Endothelial cell of umbilical vein (primary cell): Measurements from ENCODE around the gene BORCS6. TPM values are rescaled to one million over a fixed set of nuclear protein-coding genes. Genes with fewer than 3 reads are reported as not detected.

Experiments
- BruUV-seq: library from RNA; stranded (reverse); fragments of 400-500 nt; replicated peaks from 2 replicates; lab custom pipeline; 2021; lab: Mats Ljungman, UMichigan
- CTCF ChIA-PET: fragments of 300-600, 350-600 bp; sonication (Branson Sonifier 250); formaldehyde crosslinking; loops from one replicate; lab custom pipeline; 2021; ENCODE audit warnings: antibody characterized with exemption, inconsistent platforms; lab: Charles Lee
- POLR2A ChIA-PET: fragments of 300-600, 350-600 bp; sonication (Branson Sonifier 250); formaldehyde crosslinking; loops from one replicate; lab custom pipeline; 2021; ENCODE audit warnings: antibody characterized with exemption, inconsistent platforms; lab: Charles Lee
- DNase-seq: peaks from one replicate; pipeline ENCODE4 v3.0.0-alpha.2; 2011; ENCODE audit warnings: low read depth, low spot score
- FAIRE-seq: peaks from 2 replicates; lab custom pipeline; 2011; peaks lifted over from hg19 to GRCh38; lab: Jason Lieb, UNC
- H2AFZ ChIP-seq: 2 replicates; pipeline ENCODE4 v1.6.0; 2012; ENCODE audit warnings: low read depth, low read length, control low read depth, inconsistent platforms
- H3K27ac ChIP-seq: 2 replicates; pipeline ENCODE4 v1.5.1; 2011; ENCODE audit warnings: low read depth, mild to moderate bottlenecking, control low read depth, low read length, moderate library complexity; ENCODE audit not compliant: insufficient read depth
- H3K27me3 ChIP-seq, 2 experiments: 2 replicates each; pipeline versions ENCODE4 v1.6.0 to v1.6.1; 2011; ENCODE audit warnings: low read length in 2 of 2, mixed read lengths in 1 of 2; ENCODE audit not compliant: control insufficient read depth in 2 of 2, insufficient read depth in 2 of 2
- H3K36me3 ChIP-seq, 2 experiments: 2 replicates in 1 of 2; 3 replicates in 1 of 2; pipeline ENCODE4 v1.5.1; 2011; ENCODE audit warnings: low read length in 2 of 2, mild to moderate bottlenecking in 1 of 2, moderate library complexity in 1 of 2; ENCODE audit not compliant: control insufficient read depth in 2 of 2, insufficient read depth in 2 of 2; ENCODE audit errors: extremely low read depth in 1 of 2
- H3K4me1 ChIP-seq: 3 replicates; pipeline ENCODE4 v1.5.1; 2011; ENCODE audit warnings: mild to moderate bottlenecking, low read length; ENCODE audit not compliant: control insufficient read depth, insufficient read depth; ENCODE audit errors: extremely low read depth
- H3K4me2 ChIP-seq: 2 replicates; pipeline ENCODE4 v1.6.1; 2011; ENCODE audit warnings: low read length, control low read depth, mixed read lengths; ENCODE audit not compliant: insufficient read depth
- H3K4me3 ChIP-seq, 3 experiments: fragments of 200-600 bp in 1 of 3; sonication (generic), shearing (Covaris generic) in 1 of 3; replicated peaks in 1 of 3; 2 replicates each; pipeline ENCODE4 v1.5.1; 2011 to 2016; ENCODE audit warnings: control low read depth in 3 of 3, low read length in 3 of 3, mild to moderate bottlenecking in 2 of 3, inconsistent platforms in 1 of 3, low read depth in 1 of 3, moderate library complexity in 1 of 3; ENCODE audit not compliant: insufficient read depth in 1 of 3
- H3K79me2 ChIP-seq: 2 replicates; pipeline ENCODE4 v1.6.0; 2012; ENCODE audit warnings: low read length, inconsistent platforms; ENCODE audit not compliant: control insufficient read depth, insufficient read depth
- H3K9ac ChIP-seq: replicated peaks from 2 replicates; pipeline ENCODE3; 2011; ENCODE audit warnings: low read length, control low read depth; ENCODE audit not compliant: insufficient read depth; ENCODE audit errors: extremely low read depth
- H3K9me1 ChIP-seq: replicated peaks from 3 replicates; pipeline ENCODE4 v1.6.0; 2011; ENCODE audit warnings: mild to moderate bottlenecking, low read length; ENCODE audit not compliant: control insufficient read depth, insufficient read depth; ENCODE audit errors: extremely low read depth
- H3K9me3 ChIP-seq: replicated peaks from 2 replicates; pipeline ENCODE4 v1.5.1; 2012; ENCODE audit warnings: low read length, inconsistent platforms; ENCODE audit not compliant: control insufficient read depth, insufficient read depth
- H4K20me1 ChIP-seq: replicated peaks from 2 replicates; pipeline ENCODE3; 2011; ENCODE audit warnings: mild to moderate bottlenecking, low read length; ENCODE audit not compliant: control insufficient read depth, insufficient read depth; ENCODE audit errors: extremely low read depth
- CTCF ChIP-seq, 2 donors: IDR thresholded peaks; 1 replicate in 1 of 2; 2 replicates in 1 of 2; pipeline ENCODE4 v1.5.1; 2011; ENCODE audit warnings: low read length in 2 of 2, mild to moderate bottlenecking in 2 of 2, moderate library complexity in 2 of 2, control low read depth in 1 of 2, inconsistent platforms in 1 of 2, low read depth in 1 of 2; ENCODE audit not compliant: insufficient read depth in 1 of 2; ENCODE audit errors: extremely low read depth in 1 of 2
- EZH2 ChIP-seq: IDR thresholded peaks from 2 replicates; pipeline ENCODE4 v1.6.1; 2012; ENCODE audit warnings: borderline replicate concordance, low read depth, mild to moderate bottlenecking, moderate library complexity, low read length, inconsistent platforms; ENCODE audit not compliant: severe bottlenecking
- JUN ChIP-seq: IDR thresholded peaks from 2 replicates; pipeline ENCODE4 v1.6.1; 2011; ENCODE audit warnings: borderline replicate concordance, low read depth; ENCODE audit not compliant: insufficient read length, insufficient read depth
- MAX ChIP-seq: IDR thresholded peaks from 2 replicates; pipeline ENCODE4 v1.6.1; 2011; ENCODE audit not compliant: insufficient read depth, insufficient read length
- MYC ChIP-seq: IDR thresholded peaks from one replicate; pipeline ENCODE4 v1.6.1; 2011; ENCODE audit warnings: mild to moderate bottlenecking, low read depth, low read length
- POLR2AphosphoS5 ChIP-seq: IDR thresholded peaks from 2 replicates; pipeline ENCODE4 v1.6.1; 2012; ENCODE audit warnings: low read depth, mild to moderate bottlenecking, control low read depth, low read length, moderate library complexity; ENCODE audit not compliant: insufficient read depth
- dilution Hi-C: fragments of 300-500 bp; cut with MboI; formaldehyde crosslinking; loops from one replicate; pipeline ENCODE4 v1.15.0; 2019; ENCODE audit warnings: low sequenced_read_pairs; ENCODE audit not compliant: extremely low pct_ligation_motif_present
- intact Hi-C: fragments of 100-400 bp; cut with micrococcal nuclease; formaldehyde crosslinking; loops from one replicate; pipeline ENCODE4 v1.10.0; 2022
- polyA plus RNA-seq, 4 experiments: library from polyadenylated mRNA; depleted of rRNA in 3 of 4; stranded (reverse) in 3 of 4; unstranded in 1 of 4; fragments of >200 nt; gene quantifications; 2 replicates each; pipeline versions ENCODE4 v1.2.1 to v1.2.3, GENCODE V29; 2011 to 2012; ENCODE audit warnings: missing spikeins in 1 of 4
- total RNA-seq: library from RNA; stranded (reverse); gene quantifications from 2 replicates; pipeline ENCODE4 v1.2.3, GENCODE V29; 2021

The BORCS6 gene
- total and polyA plus RNA-seq, 2 donors (not counting 3 experiments of a cell fraction or from before 2014, with no cell fraction given) = 8.0 to 9.0 TPM

GRCh38 chr17:8155231-8155995, 34.6 kb downstream of the BORCS6 start:
- BruUV-seq = no TSS peak
- no peaks in the 10 kb centered on the region for H3K9me1 ChIP-seq
- POLR2A ChIA-PET = interaction anchor here (3.9 kb wide), 1 partner anchor 18 kb away, joined by 33 read pairs; no protein-coding TSS in a partner anchor
- CTCF ChIA-PET = interaction anchor here (0.6 to 6.3 kb wide), 4 partner anchors 17 to 95 kb away, joined by 3 to 72 read pairs (median 4); no protein-coding TSS in a partner anchor
- peak overlapping the region; percentile 99 for H3K27ac ChIP-seq
- DNase-seq (no peak), FAIRE-seq (no peak)
- peak overlapping the region in 2 of 3 experiments; percentile 24 to 62 for H3K4me3 ChIP-seq
- peaks cover 2% of the 10 kb centered on the region in 2 experiments for H3K36me3 ChIP-seq
- H3K4me1 ChIP-seq = peaks cover 48% of the 10 kb centered on the region
- H4K20me1 ChIP-seq = no peaks in the 10 kb centered on the region
- H3K4me2 ChIP-seq = peak overlapping the region; percentile 9
- dilution Hi-C loops (no loop called here), intact Hi-C loops (no loop called here)
- peak overlapping the region; percentile 68 for H3K9ac ChIP-seq
- peaks cover 6% of the 10 kb centered on the region for H3K79me2 ChIP-seq
- no peak for TF ChIP-seq EZH2
- TF ChIP-seq JUN = no peak
- TF ChIP-seq MYC = no peak
- no peak for TF ChIP-seq CTCF (IDR thresholded peaks at IDR 0.05; ENCODE audit: extremely low read depth in 1 of 2, insufficient read depth in 1 of 2, low read depth in 1 of 2, low read length in 2 of 2)
- TF ChIP-seq MAX = no peak
- no peak for TF ChIP-seq POLR2AphosphoS5
- H3K9me3 ChIP-seq = no peaks in the 10 kb centered on the region
- H3K27me3 ChIP-seq = no peaks in the 10 kb centered on the region
- no peak overlapping the region for H2AFZ ChIP-seq
